ENCODE results near the gene SMIM20.

The SMIM20 gene

GRCh38 chr4:25928379-25929297 is 14.6 kb downstream of the SMIM20 start:
- no peak for DNase-seq

- DNase-seq, result no peak
Measured at GRCh38 chr4:25929298-25929686, 15.3 kb downstream of the SMIM20 start.

GRCh38 chr4:25930731-25931354 is 16.8 kb downstream of the SMIM20 start:
- no peak for DNase-seq

- DNase-seq, result no peak
Measured at GRCh38 chr4:25936696-25937095, 22.7 kb downstream of the SMIM20 start.

- no peak for DNase-seq
Measured at GRCh38 chr4:25937801-25938200, 23.8 kb downstream of the SMIM20 start.

DNA sequence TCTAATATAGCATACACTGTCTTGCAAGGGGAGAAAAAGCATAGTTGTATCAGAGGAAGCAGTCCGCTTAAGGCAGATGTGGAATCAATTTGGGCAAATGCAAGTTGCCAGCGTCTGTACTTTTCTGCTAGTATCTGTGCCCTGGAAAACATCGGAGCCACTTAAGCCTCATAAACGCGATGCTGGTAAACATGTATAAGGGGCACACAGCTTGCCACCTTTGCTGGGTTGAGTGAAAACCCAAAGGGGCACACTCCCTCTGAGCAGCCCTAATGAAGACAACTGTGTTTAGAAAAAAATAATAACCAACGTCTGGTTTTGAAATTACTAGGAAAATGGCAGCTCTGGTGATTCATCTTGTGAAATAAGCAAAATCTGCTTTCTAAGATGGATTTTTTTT is 24.3 kb downstream of the SMIM20 start:
- DNase-seq, result no peak

- no peak for DNase-seq
Measured at GRCh38 chr4:25938787-25939186, 24.8 kb downstream of the SMIM20 start.

- no peak for DNase-seq
Measured at GRCh38 chr4:25939330-25939729, 25.3 kb downstream of the SMIM20 start.

DNA sequence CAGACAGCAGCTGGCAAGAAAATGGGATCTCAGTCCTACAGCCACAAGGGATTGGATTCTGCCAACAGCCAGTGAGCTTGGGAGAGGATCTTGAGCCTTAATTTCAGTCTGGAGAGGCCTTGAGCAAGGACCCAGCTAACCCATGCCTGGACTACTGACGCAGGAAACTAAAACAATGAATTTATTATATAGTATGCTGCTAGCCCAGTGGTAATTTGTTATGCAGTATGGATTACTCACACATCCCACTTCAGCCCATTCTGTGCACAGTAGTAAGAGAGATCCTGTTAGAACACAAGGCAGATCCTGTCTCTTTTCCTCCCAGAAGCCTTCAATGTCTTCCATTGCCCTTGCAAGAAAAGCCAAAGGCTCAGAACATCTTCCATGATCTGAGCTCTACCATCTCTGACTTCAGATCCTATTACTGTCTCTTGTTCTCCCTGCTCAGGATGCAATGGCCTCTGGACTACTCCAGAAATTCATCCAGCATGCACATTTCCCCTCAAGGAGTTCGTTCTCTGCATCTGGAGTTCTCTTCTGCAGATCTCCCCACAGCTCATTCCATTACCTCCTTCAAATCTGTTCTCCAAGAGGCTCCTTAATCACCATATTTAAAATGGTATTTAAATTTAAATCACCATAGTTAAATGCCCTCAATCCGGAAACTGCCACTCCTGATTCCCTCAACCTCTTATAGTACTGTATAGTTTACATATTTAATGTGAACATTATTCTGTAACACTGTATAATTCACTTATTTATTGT is 27.6 kb downstream of the SMIM20 start:
- DNase-seq, result no peak

DNA sequence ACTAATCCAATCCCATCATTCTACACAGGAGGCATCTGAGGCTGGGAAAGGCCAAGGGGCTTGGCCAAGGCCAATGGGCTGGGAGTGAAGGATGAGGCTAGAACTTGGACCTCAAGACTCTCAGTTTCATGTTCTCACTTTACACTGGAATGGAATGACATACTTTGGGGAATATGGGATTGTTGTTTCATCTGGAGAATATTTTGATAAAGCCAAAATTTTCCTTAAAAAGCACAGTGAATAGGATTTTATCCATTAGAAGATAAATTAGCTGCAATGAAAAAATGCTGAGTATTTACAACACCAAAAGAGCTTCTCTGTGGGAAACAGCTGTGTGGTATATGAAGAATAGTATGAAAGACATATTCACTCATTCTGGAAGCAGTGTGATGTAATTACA is 29.3 kb downstream of the SMIM20 start:
- DNase-seq, result no peak

GRCh38 chr4:25943805-25944204 is 29.8 kb downstream of the SMIM20 start:
- DNase-seq, result no peak

- DNase-seq, result no peak
Measured at GRCh38 chr4:25948051-25948450, 34.0 kb downstream of the SMIM20 start.

GRCh38 chr4:25949173-25949748 is 35.2 kb downstream of the SMIM20 start:
- no peak for DNase-seq

- no peak for DNase-seq
Measured at GRCh38 chr4:25949994-25950393, 36.0 kb downstream of the SMIM20 start.

DNA sequence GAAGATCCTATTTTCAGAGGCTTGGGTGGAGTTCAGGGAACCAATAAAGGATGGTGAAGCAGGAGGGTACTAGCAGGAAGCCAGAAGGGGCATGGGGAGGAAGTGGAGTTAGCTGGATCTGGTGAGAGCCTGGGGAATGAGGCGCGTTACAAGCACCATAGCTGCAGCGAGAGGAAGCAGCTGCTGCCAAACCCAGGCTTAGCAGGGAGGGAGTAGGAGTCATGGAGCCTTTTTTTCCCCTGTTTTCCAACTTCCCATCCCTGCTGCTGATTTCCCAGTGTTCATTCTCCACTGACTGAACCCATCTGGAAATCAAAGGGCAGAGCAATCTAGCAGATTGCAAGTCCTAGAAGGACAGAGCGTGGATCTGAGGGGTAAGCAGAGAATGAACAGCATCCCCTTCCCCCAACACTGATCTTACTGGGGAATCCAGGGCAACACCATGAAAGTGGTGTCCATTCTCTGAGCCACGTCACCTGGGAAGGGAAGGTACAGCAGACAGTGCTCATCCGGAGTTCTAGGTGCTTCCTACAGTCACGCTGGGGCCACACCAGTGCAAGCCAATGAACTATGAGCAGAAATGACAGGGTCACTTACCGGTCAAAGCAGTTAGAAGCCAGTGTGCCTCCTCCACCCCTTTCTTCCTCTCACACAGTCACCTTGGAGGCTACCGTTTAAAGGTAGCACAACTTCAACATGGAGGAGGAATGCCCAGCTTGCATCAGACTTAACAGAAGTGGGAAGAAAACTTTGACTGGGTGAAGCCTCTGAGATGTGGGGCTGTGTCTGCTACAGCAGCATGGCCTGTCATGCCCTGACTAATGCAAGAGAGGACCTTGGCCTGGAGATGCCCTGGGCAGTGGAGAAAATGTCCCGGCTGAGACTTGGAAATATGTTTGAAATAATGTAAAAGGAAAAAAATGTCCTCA is 36.7 kb downstream of the SMIM20 start:
- DNase-seq, result no peak

DNA sequence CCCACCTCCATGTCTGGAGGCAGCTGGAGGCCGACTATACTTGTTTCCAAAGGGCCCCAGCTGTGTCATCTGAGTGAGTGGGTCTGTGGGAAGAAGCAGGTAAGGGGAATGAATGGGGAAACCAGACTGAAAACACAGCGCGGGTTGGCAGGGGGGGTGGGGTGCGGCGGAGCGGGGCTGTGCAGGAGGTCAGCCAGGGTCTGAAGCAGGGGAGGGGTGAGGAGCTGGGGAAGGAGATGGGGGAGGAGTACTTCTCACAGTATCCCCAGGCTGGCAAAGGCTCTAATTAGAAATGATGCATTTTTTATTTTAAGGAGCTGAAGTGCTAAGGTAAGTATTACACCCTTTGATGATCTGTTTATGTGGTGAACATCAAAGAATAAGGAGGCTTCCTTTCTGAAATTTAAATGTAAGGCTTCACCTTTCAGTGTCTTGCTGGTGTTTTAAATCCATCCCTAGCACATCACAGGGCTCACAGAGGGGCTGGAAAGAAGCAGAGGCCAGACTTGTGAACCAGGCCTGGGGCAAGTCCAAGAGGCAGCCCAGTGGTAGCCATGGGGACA is 37.5 kb downstream of the SMIM20 start:
- DNase-seq, result no peak

DNA sequence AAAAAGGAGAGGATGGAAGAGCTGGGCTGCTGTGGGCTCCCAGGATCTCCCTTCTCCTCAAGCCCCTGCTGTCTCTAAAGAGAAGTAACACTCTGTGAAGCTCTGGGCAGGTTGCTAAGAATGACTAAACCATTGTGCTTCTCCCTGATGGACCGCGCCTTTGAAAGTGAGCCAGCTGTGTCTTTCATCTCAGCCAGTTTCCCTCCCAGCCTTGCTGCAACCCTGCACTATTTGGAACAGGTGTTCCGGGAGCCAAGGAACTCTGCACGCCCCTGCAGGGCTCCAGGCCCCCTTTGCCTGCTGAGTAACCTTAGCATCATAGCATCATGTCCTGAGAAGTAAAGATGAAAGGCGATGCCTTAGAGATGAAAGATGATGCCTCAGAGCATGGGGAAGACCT is 39.7 kb downstream of the SMIM20 start:
- DNase-seq, result no peak

DNA sequence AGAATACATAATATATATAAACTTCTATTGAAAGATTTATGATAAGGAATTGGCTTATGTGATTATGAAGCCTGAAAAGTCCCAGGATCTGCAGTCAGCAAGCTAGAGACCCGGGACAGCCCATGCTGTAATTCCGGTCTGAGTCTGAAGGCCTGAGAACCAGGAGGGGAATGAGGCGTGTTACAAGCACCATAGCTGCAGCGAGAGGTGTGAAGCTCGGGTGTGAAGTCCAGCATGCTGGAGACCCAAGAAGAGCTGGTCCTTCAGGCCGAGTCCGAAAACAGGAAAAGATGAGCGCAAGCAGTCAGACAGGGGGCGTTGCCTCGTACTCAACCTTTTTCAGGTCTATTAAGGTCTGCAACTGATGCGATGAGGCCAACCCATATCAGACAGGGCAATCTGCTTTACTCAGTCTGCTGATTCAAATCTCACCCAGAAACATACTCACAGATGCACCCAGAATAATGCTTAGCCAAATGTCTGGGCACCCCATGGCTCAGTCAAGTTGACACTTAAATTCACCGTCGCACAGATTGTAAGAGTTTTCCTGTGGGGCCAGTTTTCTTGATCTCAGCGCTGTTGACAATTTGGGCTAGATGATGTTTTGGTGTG is 40.4 kb downstream of the SMIM20 start:
- DNase-seq, result no peak

DNA sequence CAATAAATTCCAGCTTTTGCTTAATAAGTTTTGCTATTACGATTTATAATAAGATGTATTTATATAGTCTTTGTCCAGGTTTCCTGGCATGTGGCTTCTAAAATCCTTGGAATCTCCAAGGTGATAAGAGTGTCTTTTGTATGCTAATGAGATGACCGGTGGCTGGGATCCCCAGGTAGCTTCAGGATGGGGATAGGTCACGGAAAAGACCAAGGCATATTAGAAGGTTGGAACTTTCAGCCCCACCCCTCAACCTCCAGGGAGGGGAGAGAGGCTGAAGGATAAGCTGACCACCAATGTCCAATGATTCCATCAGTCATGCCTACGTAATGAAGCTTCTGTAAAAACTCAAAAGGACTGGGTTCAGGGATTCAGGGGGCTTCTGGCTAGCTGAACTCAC is 41.7 kb downstream of the SMIM20 start:
- DNase-seq, result no peak

DNA sequence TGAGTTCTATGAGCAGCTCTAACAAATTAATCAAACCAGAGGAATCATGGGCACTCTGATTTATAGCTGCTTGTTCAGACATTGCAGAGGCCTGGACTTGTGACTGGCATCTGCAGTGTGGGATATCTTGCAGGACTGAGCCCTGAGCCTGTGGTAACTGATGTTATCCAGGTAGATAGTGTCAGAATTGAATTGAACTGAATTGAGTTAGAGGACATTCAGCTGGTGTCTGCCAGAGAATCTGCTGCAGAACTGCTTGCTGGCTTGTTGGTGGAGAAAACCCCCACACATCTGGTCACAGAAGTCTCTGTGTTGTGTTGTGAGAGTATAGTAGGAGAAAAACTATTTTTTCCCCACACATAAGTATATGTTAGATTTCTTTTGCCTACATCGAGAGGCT is 42.2 kb downstream of the SMIM20 start:
- DNase-seq, result no peak

GRCh38 chr4:25958110-25958509 is 44.1 kb downstream of the SMIM20 start:
- DNase-seq, result no peak

All from NCI-H446 (cell line).